SK-N-SH (cell line): Measurements from ENCODE around the gene VIPR2. TPM values are rescaled to one million over a fixed set of nuclear protein-coding genes. Genes with fewer than 3 reads are reported as not detected.

ENCODE experiments used
- CTCF ChIA-PET: fragments of 300-600, 350-600 bp; formaldehyde crosslinking; extraction: SDS; loops from one replicate; lab custom pipeline; 2021; lab: Yijun Ruan, JAX
- POLR2A ChIA-PET: fragments of 350-600 bp; sonication (Branson Sonifier 250); formaldehyde crosslinking; extraction: SDS; loops from one replicate; lab custom pipeline; 2020; ENCODE audit warnings: antibody characterized with exemption, inconsistent platforms; lab: Yijun Ruan, JAX
- DNase-seq: peaks from one replicate; pipeline ENCODE4 v3.0.0; 2012
- H2AFZ ChIP-seq: fragments of 200-600 bp; sonication (generic); 2 replicates; pipeline ENCODE4 v1.8.1; 2016; ENCODE audit warnings: antibody characterized with exemption, mild to moderate bottlenecking, low read depth
- H3F3A ChIP-seq: fragments of 200-600 bp; sonication (generic); replicated peaks from 2 replicates; pipeline ENCODE3; 2016; ENCODE audit warnings: antibody characterized with exemption, mild to moderate bottlenecking; ENCODE audit not compliant: insufficient read depth
- H3K27ac ChIP-seq, 2 experiments: fragments of 200-500 bp in 1 of 2; fragments of 200-600 bp in 1 of 2; sonication (Bioruptor generic) in 1 of 2; sonication (generic), shearing (Covaris generic) in 1 of 2; 2 replicates each; pipeline versions ENCODE4 v1.5.1 to v1.6.1; 2014 to 2016; ENCODE audit warnings: low read depth in 2 of 2, inconsistent platforms in 1 of 2, low read length in 1 of 2, mild to moderate bottlenecking in 1 of 2, mixed read lengths in 1 of 2
- H3K27me3 ChIP-seq: fragments of 200-600 bp; sonication (generic), shearing (Covaris generic); 2 replicates; pipeline ENCODE4 v1.6.1; 2016; ENCODE audit warnings: mixed run types; ENCODE audit not compliant: insufficient read depth
- H3K36me3 ChIP-seq, 2 experiments: fragments of 200-500 bp in 1 of 2; fragments of 200-600 bp in 1 of 2; sonication (Bioruptor generic) in 1 of 2; sonication (generic) in 1 of 2; replicated peaks in 1 of 2; 2 replicates each; pipeline versions ENCODE3 to v1.5.1; 2014 to 2016; ENCODE audit warnings: low read length in 1 of 2, mild to moderate bottlenecking in 1 of 2; ENCODE audit not compliant: insufficient read depth in 2 of 2, control insufficient read depth in 1 of 2
- H3K4me1 ChIP-seq, 2 experiments: fragments of 200-500 bp in 1 of 2; fragments of 200-600 bp in 1 of 2; sonication (Bioruptor generic) in 1 of 2; sonication (generic), shearing (Covaris generic) in 1 of 2; 2 replicates each; pipeline versions ENCODE4 v1.5.1 to v1.6.1; 2014 to 2016; ENCODE audit warnings: low read depth in 1 of 2, low read length in 1 of 2, mixed run types in 1 of 2; ENCODE audit not compliant: insufficient read depth in 2 of 2, control insufficient read depth in 1 of 2
- H3K4me2 ChIP-seq: fragments of 200-600 bp; sonication (generic), shearing (Covaris generic); 2 replicates; pipeline ENCODE4 v1.6.1; 2017; ENCODE audit warnings: mixed run types
- H3K4me3 ChIP-seq, 2 experiments: fragments of 200-500 bp in 1 of 2; fragments of 200-600 bp in 1 of 2; sonication (Bioruptor generic) in 1 of 2; sonication (generic), shearing (Covaris generic) in 1 of 2; 2 replicates each; pipeline versions ENCODE4 v1.5.1 to v1.8.1; 2014 to 2016; ENCODE audit warnings: low read depth in 2 of 2, inconsistent platforms in 1 of 2, low read length in 1 of 2, mild to moderate bottlenecking in 1 of 2, mixed read lengths in 1 of 2, moderate library complexity in 1 of 2
- H3K79me2 ChIP-seq: fragments of 200-600 bp; sonication (generic); 2 replicates; pipeline ENCODE4 v1.8.1; 2017; ENCODE audit warnings: mild to moderate bottlenecking; ENCODE audit not compliant: insufficient read depth
- H3K9ac ChIP-seq: fragments of 200-600 bp; sonication (generic); 2 replicates; pipeline ENCODE4 v1.6.1; 2017; ENCODE audit warnings: mixed run types
- H3K9me2 ChIP-seq: fragments of 200-600 bp; sonication (generic); 2 replicates; pipeline ENCODE4 v1.6.1; 2017; ENCODE audit warnings: mixed run types
- H3K9me3 ChIP-seq: fragments of 200-600 bp; sonication (generic); 2 replicates; pipeline ENCODE4 v1.6.1; 2017; ENCODE audit warnings: mixed run types, mild to moderate bottlenecking, moderate library complexity
- H4K20me1 ChIP-seq: fragments of 200-600 bp; sonication (generic); 2 replicates; pipeline ENCODE4 v1.6.1; 2017; ENCODE audit warnings: mild to moderate bottlenecking, mixed run types; ENCODE audit not compliant: insufficient read depth
- CHD2 ChIP-seq: fragments of 150-350 bp; IDR thresholded peaks from 2 replicates; pipeline ENCODE4 v1.6.1; 2018; ENCODE audit warnings: low read length; ENCODE audit not compliant: partially characterized antibody
- ELF1 ChIP-seq: IDR thresholded peaks from 2 replicates; pipeline ENCODE4 v1.4.0; 2012
- EP300 ChIP-seq, 2 experiments: IDR thresholded peaks; 2 replicates each; pipeline versions ENCODE4 v1.4.0 to v1.6.1; 2012; ENCODE audit warnings: borderline replicate concordance in 1 of 2, low read depth in 1 of 2, low read length in 1 of 2
- FOSL2 ChIP-seq: IDR thresholded peaks from 2 replicates; pipeline ENCODE4 v1.4.0; 2012; ENCODE audit warnings: low read depth, mild to moderate bottlenecking, moderate library complexity, borderline replicate concordance
- FOXJ3 ChIP-seq: sonication (generic); formaldehyde crosslinking; IDR thresholded peaks from 2 replicates; pipeline ENCODE4 v1.5.1; 2020; ENCODE audit warnings: mild to moderate bottlenecking, missing genetic modification reagents
- FOXM1 ChIP-seq: IDR thresholded peaks from 2 replicates; pipeline ENCODE4 v1.4.0; 2012; ENCODE audit warnings: low read depth, mild to moderate bottlenecking
- GABPA ChIP-seq: IDR thresholded peaks from 2 replicates; pipeline ENCODE4 v1.4.0; 2012; ENCODE audit warnings: low read depth, mild to moderate bottlenecking
- JUND ChIP-seq: IDR thresholded peaks from 2 replicates; pipeline ENCODE4 v1.4.0; 2012
- MXI1 ChIP-seq: IDR thresholded peaks from 2 replicates; pipeline ENCODE4 v1.6.1; 2012; ENCODE audit warnings: mild to moderate bottlenecking, low read depth, low read length, improper control_type of control experiment
- NRF1 ChIP-seq: IDR thresholded peaks from 2 replicates; pipeline ENCODE4 v1.6.1; 2012; ENCODE audit warnings: low read depth, mild to moderate bottlenecking, low read length
- RAD21 ChIP-seq: IDR thresholded peaks from 2 replicates; pipeline ENCODE4 v1.6.1; 2012; ENCODE audit warnings: mild to moderate bottlenecking, low read length
- RCOR1 ChIP-seq: fragments of 150-350 bp; IDR thresholded peaks from 2 replicates; pipeline ENCODE4 v1.6.1; 2017; ENCODE audit warnings: antibody characterized with exemption, low read length
- SIN3A ChIP-seq: IDR thresholded peaks from 2 replicates; pipeline ENCODE4 v1.6.1; 2012; ENCODE audit warnings: low read depth, mild to moderate bottlenecking, low read length, moderate library complexity, borderline replicate concordance
- TCF12 ChIP-seq: IDR thresholded peaks from 2 replicates; pipeline ENCODE4 v1.4.0; 2012
- WGBS: methylation state at CpG from one replicate; pipeline ENCODE4 v1.1.6; 2017; ENCODE audit warnings: low lambda C conversion rate; 5-methylcytosine and 5-hydroxymethylcytosine counted together
- polyA plus RNA-seq, 3 experiments: library from polyadenylated mRNA; depleted of rRNA; stranded (reverse); fragments of >200 nt; gene quantifications; 2 replicates each; pipeline ENCODE4 v1.2.3, GENCODE V29; 2012
- TF ChIP-seq, protein P1 (sequence below): fragments of 150-350 bp; IDR thresholded peaks from 2 replicates; pipeline ENCODE4 v1.6.1; 2017; ENCODE audit warnings: antibody characterized with exemption, low read length, low read depth, borderline replicate concordance
- TF ChIP-seq, protein P2 (sequence below): IDR thresholded peaks from 2 replicates; pipeline ENCODE4 v1.6.1; 2012; ENCODE audit warnings: mild to moderate bottlenecking, low read depth, low read length, moderate library complexity
- TF ChIP-seq, protein P3 (sequence below): IDR thresholded peaks from 2 replicates; pipeline ENCODE4; 2012
- TF ChIP-seq, protein P4 (sequence below): fragments of 150-350 bp; IDR thresholded peaks from 2 replicates; pipeline ENCODE4 v1.6.1; 2016; ENCODE audit warnings: mild to moderate bottlenecking, low read depth, low read length
- TF ChIP-seq, protein P5 (sequence below): fragments of 200-600 bp; sonication (generic); IDR thresholded peaks from 2 replicates; pipeline ENCODE4 v1.6.1; 2017; ENCODE audit warnings: antibody characterized with exemption, mild to moderate bottlenecking, moderate library complexity

The VIPR2 gene
- polyA plus RNA-seq, 1 of the 3 experiments (the other 2 are of a cell fraction), result not detected

DNA sequence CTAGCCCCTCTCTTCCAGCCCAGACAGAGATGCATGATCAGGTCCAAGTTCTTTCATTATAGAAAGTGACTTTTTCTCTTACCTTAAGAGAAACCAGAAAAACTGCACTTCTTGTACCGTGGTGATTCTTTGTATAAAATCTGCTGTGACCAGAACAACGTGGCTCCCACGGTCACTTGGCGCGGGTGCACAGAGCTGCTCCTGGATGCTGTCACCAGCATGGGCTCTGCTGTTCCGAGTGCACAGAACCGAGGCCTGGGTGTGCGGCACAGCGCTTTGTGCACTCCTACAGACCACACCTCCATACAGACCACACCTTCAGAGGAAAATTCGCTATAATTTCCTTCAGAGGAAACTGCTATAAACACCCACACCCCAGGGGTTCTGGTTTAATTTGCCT is 26.0 kb downstream of the VIPR2 start (continued):
- no peak for TF ChIP-seq FOSL2
- TF ChIP-seq GABPA, result no peak
- TF ChIP-seq, protein P1, sequence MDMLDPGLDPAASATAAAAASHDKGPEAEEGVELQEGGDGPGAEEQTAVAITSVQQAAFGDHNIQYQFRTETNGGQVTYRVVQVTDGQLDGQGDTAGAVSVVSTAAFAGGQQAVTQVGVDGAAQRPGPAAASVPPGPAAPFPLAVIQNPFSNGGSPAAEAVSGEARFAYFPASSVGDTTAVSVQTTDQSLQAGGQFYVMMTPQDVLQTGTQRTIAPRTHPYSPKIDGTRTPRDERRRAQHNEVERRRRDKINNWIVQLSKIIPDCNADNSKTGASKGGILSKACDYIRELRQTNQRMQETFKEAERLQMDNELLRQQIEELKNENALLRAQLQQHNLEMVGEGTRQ, result no peak

DNA sequence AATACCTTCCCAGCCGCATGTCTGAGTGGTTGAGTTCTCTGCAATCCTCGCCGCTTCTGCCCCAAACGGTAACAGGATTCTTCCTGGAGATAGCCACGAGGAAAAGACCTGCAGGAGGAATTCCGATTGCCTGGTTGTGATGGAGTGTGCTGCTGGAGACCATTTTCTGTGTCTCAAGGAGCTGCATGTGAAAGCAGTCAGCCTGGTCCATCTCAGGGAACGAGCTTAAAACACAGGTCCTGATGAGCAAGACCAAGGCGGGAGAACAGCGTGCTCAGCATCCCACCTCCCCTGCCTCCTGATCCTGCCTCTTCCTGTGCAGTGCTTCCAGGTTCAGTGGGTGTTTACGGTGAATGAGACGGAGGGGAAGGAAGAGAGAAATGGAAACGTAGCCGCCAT is 26.5 kb downstream of the VIPR2 start:
- Histone ChIP-seq H3K36me3 (no peaks in the 10 kb centered on the region), H2AFZ (no peak overlapping the region), H3K27ac (no peak overlapping the region), H3K9me2 (no peaks in the 10 kb centered on the region), H3K9ac (no peak overlapping the region), H4K20me1 (no peaks in the 10 kb centered on the region), H3K4me2 (no peak overlapping the region), H3K4me3 (no peak overlapping the region), H3K4me1 (peaks cover 0 to 4% of the 10 kb centered on the region in 2 experiments; a peak in 1 of 4 replicates), H3F3A (no peaks in the 10 kb centered on the region), H3K79me2 (no peaks in the 10 kb centered on the region), H3K27me3 (no peaks in the 10 kb centered on the region), H3K9me3 (no peaks in the 10 kb centered on the region)
- no peak for DNase-seq
- WGBS, result 58% methylated on average over 13 of the region's 13 CpGs
- CTCF ChIA-PET, result no interaction called here
- TF ChIP-seq, protein P2, sequence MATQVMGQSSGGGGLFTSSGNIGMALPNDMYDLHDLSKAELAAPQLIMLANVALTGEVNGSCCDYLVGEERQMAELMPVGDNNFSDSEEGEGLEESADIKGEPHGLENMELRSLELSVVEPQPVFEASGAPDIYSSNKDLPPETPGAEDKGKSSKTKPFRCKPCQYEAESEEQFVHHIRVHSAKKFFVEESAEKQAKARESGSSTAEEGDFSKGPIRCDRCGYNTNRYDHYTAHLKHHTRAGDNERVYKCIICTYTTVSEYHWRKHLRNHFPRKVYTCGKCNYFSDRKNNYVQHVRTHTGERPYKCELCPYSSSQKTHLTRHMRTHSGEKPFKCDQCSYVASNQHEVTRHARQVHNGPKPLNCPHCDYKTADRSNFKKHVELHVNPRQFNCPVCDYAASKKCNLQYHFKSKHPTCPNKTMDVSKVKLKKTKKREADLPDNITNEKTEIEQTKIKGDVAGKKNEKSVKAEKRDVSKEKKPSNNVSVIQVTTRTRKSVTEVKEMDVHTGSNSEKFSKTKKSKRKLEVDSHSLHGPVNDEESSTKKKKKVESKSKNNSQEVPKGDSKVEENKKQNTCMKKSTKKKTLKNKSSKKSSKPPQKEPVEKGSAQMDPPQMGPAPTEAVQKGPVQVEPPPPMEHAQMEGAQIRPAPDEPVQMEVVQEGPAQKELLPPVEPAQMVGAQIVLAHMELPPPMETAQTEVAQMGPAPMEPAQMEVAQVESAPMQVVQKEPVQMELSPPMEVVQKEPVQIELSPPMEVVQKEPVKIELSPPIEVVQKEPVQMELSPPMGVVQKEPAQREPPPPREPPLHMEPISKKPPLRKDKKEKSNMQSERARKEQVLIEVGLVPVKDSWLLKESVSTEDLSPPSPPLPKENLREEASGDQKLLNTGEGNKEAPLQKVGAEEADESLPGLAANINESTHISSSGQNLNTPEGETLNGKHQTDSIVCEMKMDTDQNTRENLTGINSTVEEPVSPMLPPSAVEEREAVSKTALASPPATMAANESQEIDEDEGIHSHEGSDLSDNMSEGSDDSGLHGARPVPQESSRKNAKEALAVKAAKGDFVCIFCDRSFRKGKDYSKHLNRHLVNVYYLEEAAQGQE, result no peak
- TF ChIP-seq FOXM1 (no peak), RCOR1 (no peak), GABPA (no peak), ELF1 (no peak), MXI1 (no peak), FOXJ3 (CRISPR knock-in tag) (no peak), NRF1 (no peak), TCF12 (no peak), CHD2 (no peak), FOSL2 (no peak), JUND (no peak), SIN3A (no peak), RAD21 (no peak), EP300 (IDR thresholded peaks at IDR 0.05; ENCODE audit: borderline replicate concordance in 1 of 2, low read depth in 1 of 2, low read length in 1 of 2) (no peak)
- TF ChIP-seq, protein P3, sequence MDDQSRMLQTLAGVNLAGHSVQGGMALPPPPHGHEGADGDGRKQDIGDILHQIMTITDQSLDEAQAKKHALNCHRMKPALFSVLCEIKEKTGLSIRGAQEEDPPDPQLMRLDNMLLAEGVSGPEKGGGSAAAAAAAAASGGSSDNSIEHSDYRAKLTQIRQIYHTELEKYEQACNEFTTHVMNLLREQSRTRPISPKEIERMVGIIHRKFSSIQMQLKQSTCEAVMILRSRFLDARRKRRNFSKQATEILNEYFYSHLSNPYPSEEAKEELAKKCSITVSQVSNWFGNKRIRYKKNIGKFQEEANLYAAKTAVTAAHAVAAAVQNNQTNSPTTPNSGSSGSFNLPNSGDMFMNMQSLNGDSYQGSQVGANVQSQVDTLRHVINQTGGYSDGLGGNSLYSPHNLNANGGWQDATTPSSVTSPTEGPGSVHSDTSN, result no peak
- TF ChIP-seq, protein P4, sequence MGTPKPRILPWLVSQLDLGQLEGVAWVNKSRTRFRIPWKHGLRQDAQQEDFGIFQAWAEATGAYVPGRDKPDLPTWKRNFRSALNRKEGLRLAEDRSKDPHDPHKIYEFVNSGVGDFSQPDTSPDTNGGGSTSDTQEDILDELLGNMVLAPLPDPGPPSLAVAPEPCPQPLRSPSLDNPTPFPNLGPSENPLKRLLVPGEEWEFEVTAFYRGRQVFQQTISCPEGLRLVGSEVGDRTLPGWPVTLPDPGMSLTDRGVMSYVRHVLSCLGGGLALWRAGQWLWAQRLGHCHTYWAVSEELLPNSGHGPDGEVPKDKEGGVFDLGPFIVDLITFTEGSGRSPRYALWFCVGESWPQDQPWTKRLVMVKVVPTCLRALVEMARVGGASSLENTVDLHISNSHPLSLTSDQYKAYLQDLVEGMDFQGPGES, result no peak
- TF ChIP-seq, protein P5, sequence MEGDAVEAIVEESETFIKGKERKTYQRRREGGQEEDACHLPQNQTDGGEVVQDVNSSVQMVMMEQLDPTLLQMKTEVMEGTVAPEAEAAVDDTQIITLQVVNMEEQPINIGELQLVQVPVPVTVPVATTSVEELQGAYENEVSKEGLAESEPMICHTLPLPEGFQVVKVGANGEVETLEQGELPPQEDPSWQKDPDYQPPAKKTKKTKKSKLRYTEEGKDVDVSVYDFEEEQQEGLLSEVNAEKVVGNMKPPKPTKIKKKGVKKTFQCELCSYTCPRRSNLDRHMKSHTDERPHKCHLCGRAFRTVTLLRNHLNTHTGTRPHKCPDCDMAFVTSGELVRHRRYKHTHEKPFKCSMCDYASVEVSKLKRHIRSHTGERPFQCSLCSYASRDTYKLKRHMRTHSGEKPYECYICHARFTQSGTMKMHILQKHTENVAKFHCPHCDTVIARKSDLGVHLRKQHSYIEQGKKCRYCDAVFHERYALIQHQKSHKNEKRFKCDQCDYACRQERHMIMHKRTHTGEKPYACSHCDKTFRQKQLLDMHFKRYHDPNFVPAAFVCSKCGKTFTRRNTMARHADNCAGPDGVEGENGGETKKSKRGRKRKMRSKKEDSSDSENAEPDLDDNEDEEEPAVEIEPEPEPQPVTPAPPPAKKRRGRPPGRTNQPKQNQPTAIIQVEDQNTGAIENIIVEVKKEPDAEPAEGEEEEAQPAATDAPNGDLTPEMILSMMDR, result no peak
- POLR2A ChIA-PET, result no interaction called here
